Adrenal gland (tissue), 12 donors: ENCODE measurements around the gene GDF3. TPM values are rescaled to one million over a fixed set of nuclear protein-coding genes. Genes with fewer than 3 reads are reported as not detected.

Experiments used
- DNase-seq, 7 donors: peaks; one replicate each; pipeline ENCODE4 v3.0.0-alpha.2; 2019 to 2020
- H3K27ac ChIP-seq, 5 donors: fragments of 200-600 bp; sonication (generic) in 4 of 5; 1 replicate in 3 of 5; 2 replicates in 2 of 5; pipeline versions ENCODE4 v1.5.1 to v1.8.0; 2016 to 2020; ENCODE audit warnings: mild to moderate bottlenecking in 1 of 5
- H3K27me3 ChIP-seq: fragments of 200-600 bp; 2 replicates; pipeline ENCODE4 v1.8.0; 2021
- H3K36me3 ChIP-seq, 2 donors: fragments of 200-600 bp; replicated peaks in 1 of 2; 1 replicate in 1 of 2; 2 replicates in 1 of 2; pipeline versions ENCODE4 v1.5.1 to v1.8.0; 2018 to 2022
- H3K4me1 ChIP-seq, 2 donors: fragments of 200-600 bp; replicated peaks in 1 of 2; 1 replicate in 1 of 2; 2 replicates in 1 of 2; pipeline versions ENCODE4 v1.5.1 to v1.8.0; 2018 to 2021
- H3K4me3 ChIP-seq, 4 donors: fragments of 200-600 bp; sonication (generic) in 3 of 4; one replicate each; pipeline ENCODE4 v1.5.1; 2016 to 2018
- H3K9me3 ChIP-seq, 3 donors: fragments of 200-600 bp; sonication (generic) in 1 of 3; replicated peaks in 1 of 3; 1 replicate in 2 of 3; 2 replicates in 1 of 3; pipeline versions ENCODE4 v1.5.1 to v1.8.0; 2016 to 2021
- CTCF ChIP-seq, 6 experiments: fragments of 450-650 bp in 4 of 6; fragments of 200-600 bp in 2 of 6; sonication (generic) in 1 of 6; IDR thresholded peaks; 1 replicate in 5 of 6; 2 replicates in 1 of 6; pipeline versions ENCODE4 v1.5.1 to v1.8.0; 2016 to 2021; ENCODE audit warnings: antibody characterized with exemption in 6 of 6, mild to moderate bottlenecking in 2 of 6, moderate library complexity in 1 of 6
- POLR2A ChIP-seq, 2 donors: fragments of 450-650 bp; IDR thresholded peaks; one replicate each; pipeline ENCODE4 v1.6.1; 2017; ENCODE audit warnings: antibody characterized with exemption in 2 of 2, mild to moderate bottlenecking in 2 of 2, moderate library complexity in 1 of 2
- WGBS, 4 donors: extraction: QIAGEN DNeasy Blood & Tissue Kit in 2 of 4; methylation state at CpG; one replicate each; pipeline versions ENCODE4 v1.1.5 to v1.1.7; 2013 to 2017; 5-methylcytosine and 5-hydroxymethylcytosine counted together
- intact Hi-C, 2 donors: fragments of 100-400 bp; cut with DNase I; formaldehyde crosslinking; loops; one replicate each; pipeline versions ENCODE4 v1.14.1 to v1.15.0; 2022 to 2023
- polyA plus RNA-seq, 3 donors: library from polyadenylated mRNA; stranded (reverse); fragments of 200-250 nt in 2 of 3; fragments of 350-450 nt in 1 of 3; fragmentation: Illumina TruSeq in 1 of 3; extraction: RNeasy Lipid Tissue Mini Kit (QIAGEN cat#74804) in 1 of 3; gene quantifications; one replicate each; pipeline ENCODE4 v1.2.3, GENCODE V29; 2013 to 2014
- total RNA-seq, 9 donors: library from RNA; depleted of rRNA in 4 of 9; stranded (reverse); fragments of >200 nt in 4 of 9; fragments of 120-200 nt in 1 of 9; fragmentation: NEBNext Ultra II Directional in 1 of 9; extraction: Animal tissue kit (Norgen Biotek cat#: 25700) in 1 of 9; gene quantifications; one replicate each; pipeline versions ENCODE4 v1.1.0 to v1.2.4, GENCODE V29; 2013 to 2023
- donor health status: healthy with polysubstance abuse.
- donor health status: Bipolar disorder and iron deficiency.
- donor health status: DM: yes; HTN: yes; CAD: no.
- donor health status: DM: no; HTN: no; CAD: no.
- donor health status: DM: no; HTN: no; CAD: no.
- donor health status: DM: yes; HTN: yes; CAD: no.

The GDF3 gene
- total and polyA plus RNA-seq, 12 donors, result 0.11 to 2.9 (median 0.68) TPM; not detected in 1

GRCh38 chr12:7729746-7730145 lies 34.2 kb upstream of the GDF3 start:
- Histone ChIP-seq H3K27ac (no peak overlapping the region), H3K36me3 (no peaks in the 10 kb centered on the region), H3K9me3 (no peaks in the 10 kb centered on the region), H3K27me3 (no peaks in the 10 kb centered on the region), H3K4me3 (no peak overlapping the region), H3K4me1 (no peaks in the 10 kb centered on the region)
- no peak for DNase-seq
- WGBS, 4 donors, result 18 to 27% (median 23%) methylated on average over 4 of the region's 4 CpGs
- intact Hi-C loops, result no loop called here
- TF ChIP-seq CTCF (IDR thresholded peaks at IDR 0.05) (no peak), POLR2A (IDR thresholded peaks at IDR 0.05) (no peak)

- WGBS, 4 donors, result 51 to 76% (median 67%) methylated on average over 3 of the region's 3 CpGs
- Histone ChIP-seq H3K4me3 (no peak overlapping the region), H3K9me3 (no peaks in the 10 kb centered on the region), H3K36me3 (no peaks in the 10 kb centered on the region), H3K4me1 (no peaks in the 10 kb centered on the region), H3K27me3 (no peaks in the 10 kb centered on the region), H3K27ac (no peak overlapping the region)
- intact Hi-C loops, result no loop called here
- peak in 1 of 7 donors; percentile 65 for DNase-seq
- TF ChIP-seq POLR2A (IDR thresholded peaks at IDR 0.05) (no peak), CTCF (IDR thresholded peaks at IDR 0.05) (no peak)
Observed at GRCh38 chr12:7723926-7724325, 28.4 kb upstream of the GDF3 start.

GRCh38 chr12:7719946-7720730 lies 24.6 kb upstream of the GDF3 start:
- H3K27ac ChIP-seq, result no peak overlapping the region
- no peaks in the 10 kb centered on the region for H3K9me3 ChIP-seq
- WGBS, 4 donors, result 62 to 69% (median 67%) methylated on average over 15 of the region's 15 CpGs
- intact Hi-C loops, result no loop called here
- no peaks in the 10 kb centered on the region for H3K4me1 ChIP-seq
- H3K4me3 ChIP-seq, result no peak overlapping the region
- no peaks in the 10 kb centered on the region for H3K27me3 ChIP-seq
- TF ChIP-seq POLR2A (IDR thresholded peaks at IDR 0.05) (no peak), CTCF (IDR thresholded peaks at IDR 0.05) (no peak)
- no peak for DNase-seq
- H3K36me3 ChIP-seq, result no peaks in the 10 kb centered on the region

DNA sequence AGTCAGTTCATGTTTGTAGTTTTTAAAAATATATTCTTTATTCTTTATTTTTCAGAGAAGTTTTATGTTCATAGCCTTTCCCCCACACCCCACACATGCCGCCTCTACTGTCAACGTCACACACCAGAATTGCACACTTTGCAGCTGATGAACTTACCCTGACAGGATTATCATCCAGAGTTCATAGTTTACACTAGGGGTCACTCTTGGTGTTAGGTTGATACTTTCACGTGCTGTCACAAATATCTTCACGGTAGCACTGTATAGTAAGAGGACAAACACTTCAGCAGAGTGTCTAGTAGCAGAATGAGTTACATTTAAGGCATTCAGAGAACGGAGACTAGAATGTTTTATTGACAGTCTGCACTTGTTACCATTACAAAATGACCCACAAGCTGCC lies 20.8 kb upstream of the GDF3 start:
- Histone ChIP-seq H3K9me3 (no peaks in the 10 kb centered on the region), H3K27ac (no peak overlapping the region)
- 16 to 25% (median 22%) methylated on average over 5 of the region's 5 CpGs for WGBS, 4 donors

More for the DNA sequence above, 20.8 kb upstream of the GDF3 start:
- H3K27me3 ChIP-seq, result no peaks in the 10 kb centered on the region
- intact Hi-C loops, result no loop called here
- DNase-seq, result no peak
- TF ChIP-seq POLR2A (IDR thresholded peaks at IDR 0.05) (no peak), CTCF (IDR thresholded peaks at IDR 0.05) (peak in 1 of 6 experiments; percentile 8)
- H3K4me3 ChIP-seq, result no peak overlapping the region
- H3K4me1 ChIP-seq, result no peaks in the 10 kb centered on the region
- H3K36me3 ChIP-seq, result no peaks in the 10 kb centered on the region
